ENCODE results near the gene CEP152.

The CEP152 gene

DNA sequence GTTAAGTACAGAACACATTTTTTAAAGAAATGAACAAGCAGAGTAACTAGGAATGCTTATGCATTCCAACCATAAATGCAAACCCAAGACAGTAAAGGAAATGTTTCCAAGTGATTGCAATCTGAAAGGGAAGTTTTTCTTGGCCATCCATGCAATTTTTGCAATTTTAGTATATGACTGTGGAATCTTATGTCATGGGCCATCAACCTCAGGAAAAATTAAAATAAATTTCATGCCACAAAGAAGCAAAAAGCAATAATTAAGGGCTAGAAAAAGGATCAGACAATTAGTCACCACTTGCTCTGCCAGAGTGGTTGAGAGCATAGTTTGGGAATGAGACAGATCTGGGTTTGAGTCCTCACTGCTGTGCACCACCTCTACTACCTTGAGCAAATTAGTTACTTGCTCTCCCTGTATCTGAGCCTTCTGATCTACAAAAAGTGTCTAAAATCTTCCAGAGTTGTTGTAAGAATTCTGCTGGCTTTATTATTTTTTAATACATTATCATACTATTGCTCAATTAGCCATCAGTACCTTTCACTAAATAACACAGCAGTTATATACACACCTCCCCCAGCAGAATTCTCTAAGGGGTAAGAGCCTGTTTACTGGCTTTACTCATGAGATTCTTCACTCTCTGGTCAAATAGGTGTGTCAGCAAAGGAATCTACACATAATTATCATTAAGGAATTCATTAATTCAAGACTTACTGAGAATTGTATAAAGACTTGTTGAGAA lies 115.6 kb downstream of the CEP152 start:
- no peak for DNase-seq (ENCODE audit: low spot score)
- TF ChIP-seq, protein P1, sequence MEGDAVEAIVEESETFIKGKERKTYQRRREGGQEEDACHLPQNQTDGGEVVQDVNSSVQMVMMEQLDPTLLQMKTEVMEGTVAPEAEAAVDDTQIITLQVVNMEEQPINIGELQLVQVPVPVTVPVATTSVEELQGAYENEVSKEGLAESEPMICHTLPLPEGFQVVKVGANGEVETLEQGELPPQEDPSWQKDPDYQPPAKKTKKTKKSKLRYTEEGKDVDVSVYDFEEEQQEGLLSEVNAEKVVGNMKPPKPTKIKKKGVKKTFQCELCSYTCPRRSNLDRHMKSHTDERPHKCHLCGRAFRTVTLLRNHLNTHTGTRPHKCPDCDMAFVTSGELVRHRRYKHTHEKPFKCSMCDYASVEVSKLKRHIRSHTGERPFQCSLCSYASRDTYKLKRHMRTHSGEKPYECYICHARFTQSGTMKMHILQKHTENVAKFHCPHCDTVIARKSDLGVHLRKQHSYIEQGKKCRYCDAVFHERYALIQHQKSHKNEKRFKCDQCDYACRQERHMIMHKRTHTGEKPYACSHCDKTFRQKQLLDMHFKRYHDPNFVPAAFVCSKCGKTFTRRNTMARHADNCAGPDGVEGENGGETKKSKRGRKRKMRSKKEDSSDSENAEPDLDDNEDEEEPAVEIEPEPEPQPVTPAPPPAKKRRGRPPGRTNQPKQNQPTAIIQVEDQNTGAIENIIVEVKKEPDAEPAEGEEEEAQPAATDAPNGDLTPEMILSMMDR (IDR thresholded peaks at IDR 0.05; ENCODE audit: extremely low read depth, missing control alignments), result no peak

DNA sequence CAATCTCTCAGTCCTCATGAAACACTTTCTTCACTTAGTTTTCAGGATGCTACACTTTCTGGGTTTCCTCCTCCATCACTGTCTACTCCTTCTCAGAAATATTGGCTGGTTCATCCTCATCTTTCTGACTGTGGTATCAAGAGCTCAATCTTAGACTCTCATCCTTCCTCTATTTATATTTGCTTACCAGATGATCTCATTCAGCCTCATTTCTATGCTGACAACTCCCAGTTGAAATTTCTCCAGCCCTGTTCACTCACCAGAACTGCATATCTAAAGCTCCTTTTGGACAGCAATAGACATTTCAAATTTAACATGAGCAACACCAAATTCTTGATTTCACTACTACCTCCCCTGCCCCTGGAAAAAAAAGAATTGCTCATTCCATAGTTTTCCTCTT lies 117.4 kb downstream of the CEP152 start:
- DNase-seq (ENCODE audit: low spot score), result no peak
- TF ChIP-seq, protein P1 (IDR thresholded peaks at IDR 0.05; ENCODE audit: extremely low read depth, missing control alignments), result no peak

DNA sequence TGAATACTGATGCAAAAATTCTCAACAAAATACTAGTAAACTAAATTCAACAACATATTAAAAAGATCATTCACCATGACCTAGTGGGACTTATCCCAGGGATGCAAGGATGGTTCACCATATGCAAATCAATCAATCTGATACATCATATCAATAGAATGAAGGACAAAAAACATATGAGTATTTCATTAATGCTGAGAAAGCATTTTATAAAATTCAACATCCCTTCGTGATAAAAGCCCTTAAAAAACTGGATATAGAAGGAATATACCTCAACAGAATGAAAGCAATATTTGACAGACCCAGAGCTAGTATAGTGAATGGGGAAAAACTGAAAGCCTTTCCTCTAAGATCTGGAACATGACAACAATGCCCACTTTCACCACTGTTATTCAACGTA lies 122.4 kb downstream of the CEP152 start:
- no peak for DNase-seq (ENCODE audit: low spot score)
- TF ChIP-seq, protein P1 (IDR thresholded peaks at IDR 0.05; ENCODE audit: extremely low read depth, missing control alignments), result no peak
